ENCODE results near the gene HOXD9. TPM values are rescaled to one million over a fixed set of nuclear protein-coding genes. Genes with fewer than 3 reads are reported as not detected.

The HOXD9 gene
- total RNA-seq, 1 donor from 2014 or later, result 0.16 TPM

GRCh38 chr2:176115883-176116813, 6.4 kb upstream of the HOXD9 start, which contains the start of gene HOXD10:
HOXD10 (plus strand) TSS chr2:176116778; CDS start chr2:176116834, 56 bp downstream.
- no peaks in the 10 kb centered on the region for H3K4me1 ChIP-seq
- H3K27me3 ChIP-seq (ENCODE audit: low read depth), result peaks cover 100% of the 10 kb centered on the region
- H3K27ac ChIP-seq (replicated peaks), result no peak within 1 kb of the TSS
- H3K9me3 ChIP-seq (replicated peaks), result no peaks in the 10 kb centered on the region
- H3K36me3 ChIP-seq, result no peaks in the 10 kb centered on the region
- TF ChIP-seq CTCF (IDR thresholded peaks at IDR 0.05; ENCODE audit: borderline replicate concordance), result no peak
- intact Hi-C loops (cut with micrococcal nuclease), result no loop called here
- peak within 1 kb of the TSS; percentile 5 for H3K4me3 ChIP-seq
- DNase-seq, result no peak

GRCh38 chr2:176117162-176117822, 5.2 kb upstream of the HOXD9 start:
- DNase-seq, result no peak
- H3K4me3 ChIP-seq, result no peak overlapping the region
- intact Hi-C loops (cut with micrococcal nuclease), result no loop called here
- no peaks in the 10 kb centered on the region for H3K36me3 ChIP-seq
- no peaks in the 10 kb centered on the region for H3K9me3 ChIP-seq (replicated peaks)
- H3K4me1 ChIP-seq, result peaks cover 3% of the 10 kb centered on the region
- peaks cover 100% of the 10 kb centered on the region for H3K27me3 ChIP-seq (ENCODE audit: low read depth)
- no peak for TF ChIP-seq CTCF (IDR thresholded peaks at IDR 0.05; ENCODE audit: borderline replicate concordance)
- H3K27ac ChIP-seq (replicated peaks), result no peak overlapping the region

GRCh38 chr2:176117823-176118371, 4.6 kb upstream of the HOXD9 start:
- Histone ChIP-seq H3K27ac (replicated peaks) (no peak overlapping the region), H3K36me3 (no peaks in the 10 kb centered on the region), H3K27me3 (ENCODE audit: low read depth) (peaks cover 100% of the 10 kb centered on the region), H3K9me3 (replicated peaks) (no peaks in the 10 kb centered on the region), H3K4me1 (peaks cover 9% of the 10 kb centered on the region), H3K4me3 (no peak overlapping the region)
- intact Hi-C loops (cut with micrococcal nuclease), result no loop called here
- DNase-seq, result no peak
- no peak for TF ChIP-seq CTCF (IDR thresholded peaks at IDR 0.05; ENCODE audit: borderline replicate concordance)

GRCh38 chr2:176118601-176119339, 3.7 kb upstream of the HOXD9 start:
- Histone ChIP-seq H3K4me3 (no peak overlapping the region), H3K4me1 (peaks cover 18% of the 10 kb centered on the region), H3K27me3 (ENCODE audit: low read depth) (peaks cover 100% of the 10 kb centered on the region), H3K9me3 (replicated peaks) (no peaks in the 10 kb centered on the region), H3K36me3 (no peaks in the 10 kb centered on the region), H3K27ac (replicated peaks) (no peak overlapping the region)
- intact Hi-C loops (cut with micrococcal nuclease), result no loop called here
- no peak for DNase-seq
- peak; percentile 16 for TF ChIP-seq CTCF (IDR thresholded peaks at IDR 0.05; ENCODE audit: borderline replicate concordance)

All from left ventricle myocardium inferior (tissue), 1 donor.